ENCODE data around the gene PRMT1. TPM values are rescaled to one million over a fixed set of nuclear protein-coding genes. Genes with fewer than 3 reads are reported as not detected.
"Not testable (repeated sequence)": the region's sequence is repeated elsewhere in the genome, so short reads cannot be mapped to it uniquely, and the experiment has no call there.

PRMT1 gene
- total RNA-seq, 6 experiments from 2014 or later = 25.3 to 63.2 (median 39.9) TPM

GRCh38 chr19:49632576-49632975 lies 44.5 kb upstream of the PRMT1 start:
- Histone ChIP-seq H3K4me1 (peaks cover 0 to 8% (median 0%) of the 10 kb centered on the region in 4 donors), H3K27ac (no peak overlapping the region), H3K36me3 (no peaks in the 10 kb centered on the region), H3K4me3 (no peak overlapping the region), H3K9me3 (no peaks in the 10 kb centered on the region), H3K27me3 (no peaks in the 10 kb centered on the region)
- no peak for TF ChIP-seq CTCF (IDR thresholded peaks at IDR 0.05)
- no peak for TF ChIP-seq POLR2A (IDR thresholded peaks at IDR 0.05)
- no peak for ATAC-seq
- intact Hi-C loops (cut with DNase I) = no loop called here
- DNase-seq = no peak
- WGBS (ENCODE audit: insufficient coverage, low coverage, low lambda C conversion rate, missing lambda C conversion rate) = 94% methylated on average over 5 of the region's 5 CpGs

DNA sequence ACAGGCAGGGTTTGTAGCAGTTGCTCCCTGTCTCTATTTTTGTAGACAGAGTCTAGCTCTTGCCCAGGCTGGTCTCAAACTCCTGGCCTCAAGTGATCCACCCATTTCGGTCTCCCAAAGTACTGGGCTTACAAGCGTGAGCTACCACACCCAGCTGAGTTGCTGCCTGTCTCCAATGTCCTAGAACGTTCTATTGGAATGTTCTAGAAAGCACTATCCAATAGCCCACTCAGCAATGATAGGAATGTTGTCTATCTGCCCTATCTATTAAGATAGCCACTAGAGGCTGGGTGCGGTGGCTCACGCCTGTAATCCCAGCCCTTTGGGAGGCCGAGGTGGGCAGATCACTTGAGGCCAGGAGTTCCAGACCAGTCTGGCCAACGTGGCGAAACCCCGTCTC lies 43.8 kb upstream of the PRMT1 start:
- whole genome bisulfite sequencing (ENCODE audit: insufficient coverage, low coverage, low lambda C conversion rate, missing lambda C conversion rate) = 63% methylated on average over 5 of the region's 9 CpGs
- H3K4me1 ChIP-seq; H3K36me3 ChIP-seq; H3K27ac ChIP-seq; H3K4me3 ChIP-seq; intact Hi-C loops (cut with DNase I); H3K9me3 ChIP-seq; H3K27me3 ChIP-seq; DNase-seq; ATAC-seq: not testable (repeated sequence)

- no peak for TF ChIP-seq CTCF (IDR thresholded peaks at IDR 0.05)
- TF ChIP-seq POLR2A (IDR thresholded peaks at IDR 0.05) = no peak
- Histone ChIP-seq H3K4me3 (no peak overlapping the region), H3K4me1 (peaks cover 0 to 8% (median 0%) of the 10 kb centered on the region in 4 donors), H3K36me3 (no peaks in the 10 kb centered on the region), H3K9me3 (no peaks in the 10 kb centered on the region), H3K27ac (no peak overlapping the region), H3K27me3 (no peaks in the 10 kb centered on the region)
- ATAC-seq = no peak
- peak in 1 of 3 donors; percentile 21 for DNase-seq
- intact Hi-C loops (cut with DNase I) = no loop called here
- 45% methylated on average over 11 of the region's 24 CpGs for WGBS (ENCODE audit: insufficient coverage, low coverage, low lambda C conversion rate, missing lambda C conversion rate)
These were observed 41.4 kb upstream of the PRMT1 start for GRCh38 chr19:49635530-49636232.

DNA sequence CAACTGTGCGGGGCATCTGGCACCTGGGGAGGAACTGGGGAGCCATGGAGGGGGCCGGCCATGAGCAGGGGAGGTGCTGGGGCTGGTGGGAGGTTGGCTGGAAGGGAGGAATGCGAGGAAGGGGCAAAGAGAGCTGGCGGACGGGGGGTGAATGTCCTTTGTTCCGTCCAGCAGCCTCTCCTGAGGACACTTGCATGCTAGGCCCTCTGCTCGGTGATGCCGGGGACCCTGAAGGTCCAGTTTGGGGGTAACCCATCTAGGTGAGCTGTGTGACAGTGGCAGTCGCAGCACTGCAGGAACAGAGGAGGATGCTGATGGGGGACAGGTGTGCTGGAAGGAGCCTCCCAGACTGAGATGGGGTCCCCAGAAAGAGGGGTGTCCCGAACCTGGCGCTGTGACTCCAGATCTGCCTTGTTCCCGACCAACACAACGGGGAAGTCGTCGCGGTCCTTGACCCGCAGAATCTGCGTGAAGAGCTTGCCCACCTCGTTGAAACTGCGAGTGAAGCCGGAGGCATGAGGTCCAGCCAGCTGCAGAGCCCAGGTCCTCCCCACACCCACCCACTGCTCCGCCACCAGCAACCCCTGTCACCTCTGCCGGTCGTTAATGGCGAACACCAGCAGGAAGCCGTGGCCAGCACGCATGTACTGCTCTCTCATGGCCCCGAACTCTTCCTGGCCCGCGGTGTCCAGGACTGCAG lies 40.7 kb upstream of the PRMT1 start:
- DNase-seq (peak in 1 of 3 donors; percentile 23), ATAC-seq (no peak)
- no peak for TF ChIP-seq CTCF (IDR thresholded peaks at IDR 0.05)
- Histone ChIP-seq H3K27me3 (no peaks in the 10 kb centered on the region), H3K36me3 (no peaks in the 10 kb centered on the region), H3K4me3 (no peak overlapping the region), H3K9me3 (no peaks in the 10 kb centered on the region), H3K4me1 (peaks cover 0 to 12% (median 0%) of the 10 kb centered on the region in 4 donors), H3K27ac (no peak overlapping the region)
- intact Hi-C loops (cut with DNase I) = no loop called here
- WGBS (ENCODE audit: insufficient coverage, low coverage, low lambda C conversion rate, missing lambda C conversion rate) = 68% methylated on average over 6 of the region's 30 CpGs

Data from right lobe of liver (tissue), 6 donors.